Measurements from ENCODE around the gene ILDR2.

The ILDR2 gene

GRCh38 chr1:166969074-166969677 is 6.2 kb downstream of the ILDR2 start:
- peak; percentile 24 for DNase-seq

GRCh38 chr1:166960858-166961474 is 14.4 kb downstream of the ILDR2 start:
- DNase-seq, result no peak

DNA sequence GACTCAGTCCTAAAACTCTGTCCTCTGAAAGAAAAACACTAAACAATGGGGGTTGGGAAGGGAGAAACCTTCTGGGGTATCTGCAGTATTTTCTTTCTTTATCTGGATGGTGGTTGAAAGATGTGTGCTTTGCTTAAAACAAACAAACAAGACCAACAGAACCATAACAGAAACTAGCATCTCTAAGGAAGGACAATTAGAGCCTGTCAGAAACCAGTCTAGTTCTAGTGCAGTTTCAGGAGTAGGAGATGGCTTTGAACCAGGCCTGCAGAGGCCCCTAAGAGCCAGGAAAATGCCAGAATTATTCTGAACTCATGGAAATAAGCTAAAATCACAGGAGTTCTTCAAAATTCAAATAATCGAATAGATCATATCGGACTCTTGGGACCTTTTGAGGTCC is 18.5 kb downstream of the ILDR2 start:
- no peak for DNase-seq

DNA sequence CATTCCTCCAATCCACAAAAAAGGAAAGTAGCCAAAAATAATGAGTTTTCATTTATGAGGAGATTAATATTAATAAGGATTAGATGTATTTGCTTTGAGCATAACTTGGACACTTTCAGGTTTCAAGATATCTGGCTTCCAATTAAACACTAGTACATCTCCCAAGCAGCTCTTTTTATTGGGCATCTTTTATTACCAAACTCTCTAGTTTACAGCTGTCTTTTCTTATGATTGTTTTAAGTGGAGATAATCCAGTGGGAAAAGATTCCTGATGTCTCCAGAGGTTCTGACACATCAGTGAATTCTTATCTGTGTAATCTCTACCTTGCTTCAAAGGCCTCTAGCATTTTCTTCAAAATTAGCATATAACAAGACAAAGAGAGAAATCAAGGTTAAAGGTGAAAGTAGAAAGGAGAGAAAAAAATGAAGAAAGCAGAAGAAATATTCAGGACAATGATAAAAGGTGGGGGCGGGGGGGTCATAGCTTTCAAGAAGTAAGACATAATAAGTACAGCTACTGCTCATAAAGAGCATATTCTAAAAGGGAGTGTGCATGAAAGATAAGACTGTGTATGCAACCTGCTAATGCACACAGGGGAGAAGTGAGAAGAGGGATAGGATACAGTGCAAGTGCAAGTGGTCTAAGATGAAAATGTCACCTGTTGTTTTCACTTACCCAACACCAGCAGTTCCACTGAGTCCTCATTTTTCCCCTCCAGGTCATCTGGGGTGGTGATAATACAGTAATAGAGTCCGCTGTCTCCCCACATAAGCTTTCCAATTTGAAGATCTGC is 19.1 kb downstream of the ILDR2 start:
- DNase-seq, result no peak

GRCh38 chr1:166953491-166953890 is 21.8 kb downstream of the ILDR2 start:
- DNase-seq, result no peak

GRCh38 chr1:166952002-166952746 is 23.2 kb downstream of the ILDR2 start:
- DNase-seq, result no peak

DNA sequence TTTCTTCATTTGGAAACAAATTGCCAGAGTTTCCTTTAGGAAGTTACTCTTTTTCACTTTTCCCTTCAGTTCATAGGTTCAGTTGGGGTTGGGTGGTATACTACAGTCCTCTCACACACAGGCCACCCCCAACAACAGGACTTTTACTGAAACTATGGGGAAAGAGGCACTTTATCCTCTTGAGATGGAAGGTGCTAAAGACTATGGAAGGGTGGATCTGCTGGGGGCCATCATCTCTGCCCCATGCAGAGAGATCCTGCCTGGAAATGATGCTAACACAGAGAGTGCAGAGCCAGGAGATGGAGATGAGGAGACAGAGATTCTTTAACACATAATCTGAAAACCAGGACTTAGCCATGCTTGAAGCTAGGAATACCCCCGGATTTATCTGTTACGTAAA is 24.3 kb downstream of the ILDR2 start:
- DNase-seq, result no peak

GRCh38 chr1:166950156-166950555 is 25.2 kb downstream of the ILDR2 start:
- DNase-seq, result no peak

DNA sequence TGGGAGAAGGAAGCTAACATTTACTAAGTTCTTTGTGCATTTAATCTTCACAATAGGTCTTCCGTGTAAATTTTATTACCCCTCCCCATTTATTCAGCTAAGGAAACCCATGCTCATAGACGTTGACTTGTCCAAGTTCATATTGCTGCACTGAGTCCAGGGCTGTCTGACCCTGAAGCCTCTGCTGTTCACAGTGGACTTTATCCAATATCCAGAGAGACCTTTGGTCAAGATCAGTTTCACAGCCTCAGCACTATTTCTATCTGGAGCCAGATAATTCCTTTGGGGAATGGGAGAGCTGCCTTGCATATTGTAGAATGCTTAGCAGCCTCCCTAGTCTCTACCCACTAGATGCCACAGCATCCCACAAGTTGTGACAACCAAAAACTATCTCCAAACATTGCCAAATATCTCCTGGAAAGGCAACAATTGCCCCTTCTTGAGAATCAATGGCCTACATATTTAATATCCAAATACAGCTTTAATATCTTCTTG is 26.4 kb downstream of the ILDR2 start:
- DNase-seq, result no peak

- no peak for DNase-seq
These were observed 27.8 kb downstream of the ILDR2 start for GRCh38 chr1:166947398-166948043.

DNA sequence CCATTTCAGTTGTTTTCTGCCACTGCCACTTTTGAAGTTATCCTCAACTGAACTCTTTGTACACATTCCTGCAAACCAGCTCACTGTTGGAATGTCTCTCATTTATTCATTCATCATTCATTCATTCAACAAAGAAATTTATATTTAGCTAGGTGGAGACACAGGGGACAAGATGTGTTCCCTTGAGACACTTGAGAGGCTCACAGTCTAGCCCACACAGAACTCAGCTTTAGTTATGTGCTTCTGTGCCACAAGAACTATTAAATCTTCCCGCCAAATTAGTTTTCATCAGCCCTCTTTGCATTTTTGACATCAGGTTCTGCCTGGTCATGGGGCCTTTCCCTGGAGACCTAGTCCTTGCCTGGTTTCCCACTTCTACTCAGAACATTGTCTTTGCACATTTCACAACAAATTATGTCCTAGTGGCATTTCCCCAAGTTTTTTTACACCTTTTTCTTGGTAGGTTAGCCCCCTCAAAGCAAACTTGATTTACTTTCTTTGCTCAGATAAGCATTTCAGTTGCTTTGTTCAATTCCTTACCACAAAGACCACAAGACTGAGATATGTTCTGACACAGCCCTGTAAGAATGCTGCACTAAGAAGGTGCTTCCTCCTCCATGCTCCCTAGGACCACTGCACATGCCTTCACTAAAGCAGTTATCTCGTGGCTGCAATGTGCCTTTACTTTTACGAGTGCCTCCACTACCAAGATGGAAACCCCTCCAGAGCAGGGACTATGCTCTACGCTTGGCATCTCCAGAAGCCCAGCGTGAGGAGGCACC is 31.0 kb downstream of the ILDR2 start:
- DNase-seq, result no peak

DNA sequence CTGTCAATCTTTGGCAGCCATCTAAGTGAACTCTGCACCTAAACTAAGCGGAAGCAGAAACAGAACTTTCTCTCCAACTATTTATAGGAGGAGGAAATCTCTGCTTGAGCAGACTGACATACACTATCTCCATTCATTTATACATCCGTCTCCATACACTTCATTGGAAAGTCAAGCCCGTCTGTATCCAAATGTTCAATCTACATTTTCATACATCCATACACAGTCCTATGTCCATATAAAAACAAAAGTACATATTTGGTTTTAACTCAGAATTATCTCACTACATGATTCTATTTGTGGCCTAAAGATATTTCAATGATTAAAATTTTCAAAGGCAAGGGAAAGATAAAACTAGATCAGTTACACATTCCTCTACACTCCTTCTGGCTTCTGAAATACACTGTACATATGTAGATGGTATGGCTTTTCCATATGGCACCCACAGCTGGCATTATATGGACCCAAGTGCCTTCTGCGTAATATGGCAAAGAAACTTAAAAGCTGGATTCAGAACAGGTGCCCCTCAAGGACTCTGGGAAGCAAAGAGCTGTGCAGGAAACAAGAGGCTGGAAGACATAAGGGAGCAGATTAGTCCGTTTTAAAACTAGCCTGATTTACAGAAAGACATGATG is 35.5 kb downstream of the ILDR2 start:
- DNase-seq, result no peak

- DNase-seq, result no peak
These were observed 37.4 kb downstream of the ILDR2 start for GRCh38 chr1:166937962-166938361.

- DNase-seq, result no peak
These were observed 38.0 kb downstream of the ILDR2 start for GRCh38 chr1:166937329-166937728.

GRCh38 chr1:166933633-166934032 is 41.7 kb downstream of the ILDR2 start:
- no peak for DNase-seq

GRCh38 chr1:166933140-166933539 is 42.2 kb downstream of the ILDR2 start:
- DNase-seq, result no peak

DNA sequence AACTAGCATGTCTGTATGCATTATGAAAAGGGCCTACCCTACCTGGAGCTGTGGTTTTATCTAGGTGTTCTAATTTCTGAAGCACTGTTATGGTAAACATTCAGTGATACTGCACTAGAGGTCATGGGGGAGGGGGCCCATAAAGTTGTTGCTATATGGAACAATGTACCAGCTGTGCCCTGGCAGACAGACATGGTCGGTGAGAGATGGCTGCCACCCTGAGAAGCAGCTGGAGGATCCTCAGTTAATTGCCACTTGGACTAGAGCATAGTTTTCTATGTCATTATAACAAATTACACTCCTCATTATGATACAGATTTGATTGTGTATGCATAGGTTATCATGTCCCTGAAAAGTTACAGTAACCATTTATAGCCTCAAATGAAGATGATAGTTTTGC is 45.4 kb downstream of the ILDR2 start:
- DNase-seq, result no peak

DNA sequence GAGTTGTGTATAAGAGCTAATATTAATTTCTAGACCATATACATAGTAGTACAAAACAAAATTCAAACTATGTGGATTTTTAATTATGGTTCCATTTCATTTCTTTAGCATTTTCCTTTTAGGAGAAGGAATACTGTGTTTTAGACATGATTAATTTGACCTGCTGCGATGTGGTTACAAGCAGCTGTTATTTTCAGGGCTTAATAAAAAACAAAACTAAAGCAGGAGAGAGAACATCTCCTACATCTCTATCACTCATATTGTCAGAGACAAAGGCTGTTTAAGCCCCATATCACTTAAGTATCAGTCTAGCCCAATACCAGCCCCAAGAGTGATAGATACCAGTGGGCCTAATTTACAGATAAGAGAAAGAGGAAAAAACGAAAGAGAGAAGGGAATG is 47.6 kb downstream of the ILDR2 start:
- no peak for DNase-seq

DNA sequence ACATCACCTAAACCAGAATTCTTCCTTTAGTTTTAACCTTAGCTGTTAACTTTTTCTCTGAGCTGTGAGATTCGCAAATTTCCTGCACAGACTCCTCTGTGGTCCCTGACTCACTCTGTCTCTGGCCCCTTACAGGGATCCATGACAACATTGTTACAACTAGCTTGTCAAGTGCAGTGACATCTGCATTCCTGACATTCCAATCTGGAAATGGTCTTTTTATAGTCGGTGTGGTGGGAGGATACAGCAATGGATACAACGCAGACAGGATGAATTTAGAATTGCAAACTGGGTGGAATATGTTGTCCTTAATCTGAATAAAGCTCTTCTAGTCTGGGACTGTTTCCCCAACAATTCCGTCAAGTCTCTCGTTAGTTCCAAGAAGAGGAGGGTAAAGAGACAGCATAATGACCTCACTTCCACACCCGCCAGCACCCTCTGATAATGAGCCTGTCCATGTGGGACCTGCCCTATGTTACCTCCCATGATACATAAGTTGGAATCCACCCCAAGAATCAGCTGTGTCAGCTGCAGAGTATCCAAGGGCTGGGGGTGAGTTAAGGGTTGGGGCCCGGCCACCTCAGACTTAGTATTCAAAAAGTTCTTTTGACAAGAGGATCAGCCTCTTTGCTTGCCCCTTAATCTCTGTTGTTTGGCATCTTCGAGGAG is 49.4 kb downstream of the ILDR2 start:
- DNase-seq, result no peak

DNA sequence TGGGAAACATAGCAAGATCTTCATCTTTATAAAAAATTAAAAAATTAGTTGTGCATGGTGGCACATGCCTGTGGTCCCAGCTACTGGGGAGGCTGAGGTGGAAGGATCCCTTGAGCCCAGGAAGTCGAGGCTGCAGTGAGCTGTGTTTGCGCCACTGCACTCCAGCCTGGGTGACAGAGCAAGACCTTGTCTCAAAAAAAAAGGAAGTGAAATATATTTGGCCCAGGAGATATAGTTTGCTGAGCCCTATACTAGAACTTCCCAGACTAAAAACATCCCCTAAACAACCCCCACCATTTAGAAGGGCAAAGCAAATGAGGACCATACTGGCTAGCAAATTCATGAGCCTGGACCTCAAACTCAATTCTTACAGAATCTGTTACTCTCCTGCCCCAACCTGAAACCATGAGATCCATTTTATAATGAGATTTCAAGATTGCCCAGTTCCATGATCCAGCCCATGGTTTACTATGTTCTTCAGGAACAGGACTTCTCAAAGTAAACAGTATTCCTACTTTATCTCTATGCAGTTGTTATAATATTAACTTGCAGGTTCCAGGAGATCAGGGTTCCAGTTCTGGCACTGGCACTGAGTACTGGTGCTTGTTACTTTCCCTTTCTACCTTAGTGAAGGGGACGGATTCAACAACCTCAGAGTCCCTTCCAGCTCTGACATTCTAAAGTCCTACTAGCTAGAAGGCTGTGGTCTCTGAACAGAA is 50.4 kb downstream of the ILDR2 start:
- DNase-seq, result no peak
